Neuron (in vitro differentiated cells): ENCODE results near the gene DOCK9.
A peak's percentile ranks its signal among the peaks of the same experiment; 100 is the strongest.

ENCODE experiments used
- H2AFZ ChIP-seq: one replicate; pipeline ENCODE4 v1.6.1; 2013; ENCODE audit warnings: low read depth, mild to moderate bottlenecking, inconsistent platforms, low read length, moderate library complexity
- H3K27me3 ChIP-seq: one replicate; pipeline ENCODE4 v1.6.1; 2013; ENCODE audit warnings: low read length; ENCODE audit not compliant: insufficient read depth
- H3K36me3 ChIP-seq: one replicate; pipeline ENCODE4 v1.6.1; 2013; ENCODE audit warnings: low read length; ENCODE audit not compliant: insufficient read depth
- H3K4me1 ChIP-seq: one replicate; pipeline ENCODE4 v1.6.1; 2013; ENCODE audit warnings: low read length; ENCODE audit not compliant: insufficient read depth
- H3K4me3 ChIP-seq: 2 replicates; pipeline ENCODE4 v1.5.1; 2013; ENCODE audit warnings: mild to moderate bottlenecking, low read length, moderate library complexity
- H3K9me3 ChIP-seq: one replicate; pipeline ENCODE4 v1.6.1; 2013; ENCODE audit warnings: low read length

DOCK9 gene, protein sequence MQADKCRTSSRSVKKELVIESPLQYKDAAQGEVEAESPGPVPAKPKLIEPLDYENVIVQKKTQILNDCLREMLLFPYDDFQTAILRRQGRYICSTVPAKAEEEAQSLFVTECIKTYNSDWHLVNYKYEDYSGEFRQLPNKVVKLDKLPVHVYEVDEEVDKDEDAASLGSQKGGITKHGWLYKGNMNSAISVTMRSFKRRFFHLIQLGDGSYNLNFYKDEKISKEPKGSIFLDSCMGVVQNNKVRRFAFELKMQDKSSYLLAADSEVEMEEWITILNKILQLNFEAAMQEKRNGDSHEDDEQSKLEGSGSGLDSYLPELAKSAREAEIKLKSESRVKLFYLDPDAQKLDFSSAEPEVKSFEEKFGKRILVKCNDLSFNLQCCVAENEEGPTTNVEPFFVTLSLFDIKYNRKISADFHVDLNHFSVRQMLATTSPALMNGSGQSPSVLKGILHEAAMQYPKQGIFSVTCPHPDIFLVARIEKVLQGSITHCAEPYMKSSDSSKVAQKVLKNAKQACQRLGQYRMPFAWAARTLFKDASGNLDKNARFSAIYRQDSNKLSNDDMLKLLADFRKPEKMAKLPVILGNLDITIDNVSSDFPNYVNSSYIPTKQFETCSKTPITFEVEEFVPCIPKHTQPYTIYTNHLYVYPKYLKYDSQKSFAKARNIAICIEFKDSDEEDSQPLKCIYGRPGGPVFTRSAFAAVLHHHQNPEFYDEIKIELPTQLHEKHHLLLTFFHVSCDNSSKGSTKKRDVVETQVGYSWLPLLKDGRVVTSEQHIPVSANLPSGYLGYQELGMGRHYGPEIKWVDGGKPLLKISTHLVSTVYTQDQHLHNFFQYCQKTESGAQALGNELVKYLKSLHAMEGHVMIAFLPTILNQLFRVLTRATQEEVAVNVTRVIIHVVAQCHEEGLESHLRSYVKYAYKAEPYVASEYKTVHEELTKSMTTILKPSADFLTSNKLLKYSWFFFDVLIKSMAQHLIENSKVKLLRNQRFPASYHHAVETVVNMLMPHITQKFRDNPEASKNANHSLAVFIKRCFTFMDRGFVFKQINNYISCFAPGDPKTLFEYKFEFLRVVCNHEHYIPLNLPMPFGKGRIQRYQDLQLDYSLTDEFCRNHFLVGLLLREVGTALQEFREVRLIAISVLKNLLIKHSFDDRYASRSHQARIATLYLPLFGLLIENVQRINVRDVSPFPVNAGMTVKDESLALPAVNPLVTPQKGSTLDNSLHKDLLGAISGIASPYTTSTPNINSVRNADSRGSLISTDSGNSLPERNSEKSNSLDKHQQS (N-terminal part only)

DNA sequence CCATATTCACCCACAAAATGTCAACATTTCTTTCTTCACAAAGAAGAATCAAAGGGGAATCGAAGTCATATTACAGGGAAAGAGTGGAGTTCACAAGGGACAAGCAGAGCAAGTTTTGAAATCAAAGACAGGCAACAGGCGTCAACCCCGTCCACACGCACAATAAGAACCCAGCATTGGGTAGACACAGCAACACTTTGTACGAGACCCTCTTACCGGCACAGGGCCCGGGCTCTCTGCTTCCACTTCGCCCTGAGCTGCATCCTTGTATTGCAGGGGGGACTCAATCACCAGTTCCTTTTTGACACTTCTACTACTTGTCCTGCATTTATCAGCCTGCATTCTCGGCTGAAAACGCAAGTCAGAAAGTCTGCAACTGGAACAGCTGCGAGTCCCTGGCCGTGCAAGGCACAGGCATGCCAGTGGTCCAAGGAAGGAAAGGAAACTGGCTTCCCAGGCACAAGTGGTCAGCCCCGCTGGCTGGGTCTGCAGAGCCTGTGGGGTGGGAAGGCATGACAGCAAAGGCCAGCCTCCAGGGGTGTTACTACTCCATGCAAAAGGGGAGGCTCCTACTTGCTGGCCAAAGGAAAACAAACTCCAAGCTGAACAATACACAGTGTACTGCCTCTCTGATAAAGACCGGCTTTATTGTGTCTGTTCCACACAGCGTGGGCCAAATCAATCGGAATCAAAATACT is at the start of gene DOCK9:
TSS of gene DOCK9 (minus strand) at position 497 of the 698 bp plus-strand sequence. CDS start at position 342, 155 bp downstream.
- Histone ChIP-seq H2AFZ (peak within 1 kb of the TSS; percentile 27), H3K4me3 (peak within 1 kb of the TSS; percentile 28)

DNA sequence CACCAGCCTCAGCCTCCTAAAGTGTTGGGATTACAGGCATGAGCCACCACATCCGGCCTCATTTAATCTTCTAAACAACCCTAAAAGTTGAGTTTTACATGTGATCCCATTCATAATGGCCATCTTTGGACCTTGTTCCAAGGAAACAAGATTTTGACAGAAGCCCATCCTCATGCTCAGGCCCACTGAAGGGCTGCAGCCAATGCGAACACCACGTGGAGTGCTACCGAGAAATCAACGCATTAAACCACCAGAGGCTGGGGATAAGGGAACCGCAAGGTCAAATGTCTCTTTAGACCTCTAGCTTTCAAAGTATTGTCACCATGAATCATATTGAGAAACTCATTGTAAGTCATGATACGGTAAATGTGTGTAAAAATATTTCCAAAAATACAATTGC is 49.4 kb upstream of the DOCK9 start:
- no peaks in the 10 kb centered on the region for H3K4me1 ChIP-seq
- no peak overlapping the region for H3K4me3 ChIP-seq
- H2AFZ ChIP-seq, result no peak overlapping the region
- no peaks in the 10 kb centered on the region for H3K36me3 ChIP-seq
- H3K27me3 ChIP-seq, result no peaks in the 10 kb centered on the region
- H3K9me3 ChIP-seq, result no peaks in the 10 kb centered on the region

More for the DNA sequence above, at the start of gene DOCK9:
- Histone ChIP-seq H3K4me1 (peaks cover 32% of the 10 kb centered on the region), H3K36me3 (no peaks in the 10 kb centered on the region), H3K9me3 (no peaks in the 10 kb centered on the region), H3K27me3 (no peaks in the 10 kb centered on the region)

DNA sequence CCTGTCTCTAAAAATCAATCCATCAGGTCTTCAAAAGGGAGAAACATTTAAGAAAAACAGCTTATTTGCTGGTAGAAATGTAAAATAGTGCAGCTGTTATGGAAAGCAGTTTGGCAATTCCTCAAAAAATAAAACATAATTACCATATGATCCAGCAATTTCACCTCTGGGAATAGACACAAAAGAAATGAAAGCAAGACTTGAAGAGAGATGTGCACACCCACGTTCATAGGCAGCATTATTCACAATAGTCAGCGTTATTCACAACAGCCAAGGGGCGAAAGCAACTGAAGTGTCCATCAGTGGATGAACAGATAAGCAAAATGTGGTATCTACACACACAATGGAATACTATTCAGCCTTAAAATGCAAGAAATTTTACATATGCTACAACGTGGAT is 45.1 kb upstream of the DOCK9 start:
- Histone ChIP-seq H3K9me3 (no peaks in the 10 kb centered on the region), H3K4me3 (no peak overlapping the region)

DNA sequence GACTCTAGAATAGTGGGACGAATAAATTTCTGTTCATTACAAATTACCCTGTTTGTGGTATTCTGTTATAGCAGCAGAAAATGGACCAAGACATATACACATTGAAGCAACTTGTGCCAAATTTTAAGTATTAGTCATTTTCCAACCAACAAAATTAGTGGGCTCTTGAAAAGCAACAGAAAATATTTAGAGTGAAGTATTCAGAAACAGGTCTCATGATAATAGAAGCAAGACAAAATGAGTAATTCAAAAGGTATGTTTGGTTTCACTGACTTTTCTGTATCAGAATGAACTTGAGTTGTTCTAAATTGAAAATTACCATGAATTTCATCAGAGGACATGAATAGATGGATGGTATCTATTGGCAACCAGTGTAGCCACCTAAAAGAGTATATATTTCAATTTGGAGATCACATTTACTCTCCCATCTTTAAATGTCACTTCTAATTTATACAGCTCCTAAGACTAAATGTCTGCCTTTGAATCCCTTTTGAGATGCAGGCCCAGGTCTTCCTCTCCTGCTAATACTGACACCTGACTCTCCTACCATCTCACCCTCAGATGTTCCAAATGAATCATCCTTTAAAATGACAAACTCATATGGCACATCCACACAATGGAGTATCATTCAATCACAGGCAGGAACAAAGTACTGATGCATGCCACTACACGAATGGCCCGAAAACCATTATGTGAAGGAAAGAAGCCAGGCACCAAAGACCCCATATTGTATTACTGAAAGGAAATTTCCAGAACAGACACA is 40.7 kb upstream of the DOCK9 start:
- no peaks in the 10 kb centered on the region for H3K36me3 ChIP-seq
- H3K4me3 ChIP-seq, result no peak overlapping the region
- no peaks in the 10 kb centered on the region for H3K9me3 ChIP-seq
- no peaks in the 10 kb centered on the region for H3K27me3 ChIP-seq
- H2AFZ ChIP-seq, result no peak overlapping the region
- no peaks in the 10 kb centered on the region for H3K4me1 ChIP-seq

More for the DNA sequence above, 45.1 kb upstream of the DOCK9 start:
- Histone ChIP-seq H3K4me1 (no peaks in the 10 kb centered on the region), H3K27me3 (no peaks in the 10 kb centered on the region), H2AFZ (no peak overlapping the region), H3K36me3 (no peaks in the 10 kb centered on the region)

DNA sequence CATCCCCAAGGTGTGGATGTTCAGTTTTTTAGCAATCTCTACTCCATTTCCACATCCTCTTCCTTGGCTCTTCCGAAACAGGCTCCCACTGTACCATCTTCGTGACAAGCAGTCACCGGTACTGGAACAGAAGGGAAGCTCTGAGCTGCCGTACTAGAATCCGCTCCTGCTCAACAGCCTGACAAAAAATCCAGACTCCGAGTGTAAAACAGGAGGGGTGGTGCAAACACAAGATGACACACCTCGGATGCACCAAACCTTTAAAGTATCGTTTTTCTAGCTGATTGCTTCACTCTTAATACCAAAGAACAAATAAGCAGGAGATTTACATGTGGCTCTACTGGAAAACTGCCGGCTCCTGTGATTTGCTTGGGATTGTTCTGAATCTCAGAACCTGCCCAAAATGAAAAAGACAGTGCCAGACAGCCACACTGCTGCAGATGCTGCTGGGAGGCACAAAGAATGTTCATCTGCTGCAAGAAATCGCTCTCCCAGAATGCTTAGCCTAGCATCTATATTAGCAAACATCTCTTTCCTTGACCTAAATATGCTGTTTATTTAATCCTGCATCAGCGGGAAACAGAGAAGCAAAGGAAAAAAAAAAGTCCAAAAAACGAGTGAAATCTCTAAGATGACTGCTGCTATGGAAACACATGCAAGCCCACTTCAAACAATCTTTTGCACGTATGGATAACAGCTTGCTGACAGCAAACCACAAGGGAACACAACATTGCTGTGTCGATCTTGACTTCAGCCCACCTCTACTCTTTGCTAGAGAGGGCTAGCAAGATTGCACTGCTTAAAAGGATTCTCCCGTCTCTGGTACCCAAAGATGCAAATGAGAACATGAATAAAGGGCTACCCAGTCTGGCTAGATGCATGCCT is 38.0 kb upstream of the DOCK9 start:
- Histone ChIP-seq H3K9me3 (no peaks in the 10 kb centered on the region), H3K4me3 (no peak overlapping the region), H3K27me3 (no peaks in the 10 kb centered on the region), H3K36me3 (no peaks in the 10 kb centered on the region), H3K4me1 (no peaks in the 10 kb centered on the region), H2AFZ (no peak overlapping the region)

DNA sequence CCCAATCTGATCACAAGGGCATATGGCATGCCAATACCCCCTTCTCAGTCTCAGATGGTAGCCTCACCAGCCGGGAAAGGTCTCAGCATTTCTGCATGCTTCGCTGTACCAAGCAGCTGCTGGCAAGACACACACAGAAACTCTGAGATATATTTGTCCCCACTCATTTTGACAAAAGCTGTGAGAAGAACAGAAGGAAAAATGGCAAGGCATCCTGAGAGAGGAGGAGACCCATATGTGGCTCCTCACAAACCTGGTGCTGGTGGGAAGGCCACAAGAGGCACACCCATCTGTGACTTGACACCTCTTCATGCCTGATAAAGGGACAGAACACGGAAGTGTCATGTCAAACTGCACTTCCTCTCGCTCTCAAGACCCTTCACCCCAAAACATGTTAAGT is 36.7 kb upstream of the DOCK9 start:
- no peak overlapping the region for H3K4me3 ChIP-seq

DNA sequence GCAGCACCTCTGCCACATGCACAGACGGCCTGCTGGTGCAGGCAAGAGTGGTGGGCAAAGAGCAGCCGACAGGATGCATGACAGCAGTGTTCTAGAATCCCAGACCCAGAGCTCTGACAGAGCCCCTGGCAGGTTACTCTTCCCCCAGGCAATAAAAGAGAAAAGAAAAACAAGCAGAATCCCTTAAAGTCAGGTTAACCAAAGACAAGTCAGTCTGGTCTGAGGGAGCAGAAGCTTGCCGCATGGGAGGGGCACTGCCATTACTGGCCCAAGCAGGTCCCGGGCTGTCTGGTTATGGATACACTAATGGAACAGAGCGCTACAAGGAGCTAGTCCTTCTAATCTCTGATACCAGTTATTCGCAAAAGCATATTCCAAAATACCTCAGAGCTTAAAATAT is 36.1 kb upstream of the DOCK9 start:
- H3K9me3 ChIP-seq, result no peaks in the 10 kb centered on the region
- no peaks in the 10 kb centered on the region for H3K36me3 ChIP-seq
- no peak overlapping the region for H2AFZ ChIP-seq
- no peaks in the 10 kb centered on the region for H3K4me1 ChIP-seq
- no peak overlapping the region for H3K4me3 ChIP-seq
- H3K27me3 ChIP-seq, result no peaks in the 10 kb centered on the region

More for the DNA sequence above, 36.7 kb upstream of the DOCK9 start:
- H3K27me3 ChIP-seq, result no peaks in the 10 kb centered on the region
- no peak overlapping the region for H2AFZ ChIP-seq
- H3K36me3 ChIP-seq, result no peaks in the 10 kb centered on the region
- H3K4me1 ChIP-seq, result no peaks in the 10 kb centered on the region
- H3K9me3 ChIP-seq, result no peaks in the 10 kb centered on the region

DNA sequence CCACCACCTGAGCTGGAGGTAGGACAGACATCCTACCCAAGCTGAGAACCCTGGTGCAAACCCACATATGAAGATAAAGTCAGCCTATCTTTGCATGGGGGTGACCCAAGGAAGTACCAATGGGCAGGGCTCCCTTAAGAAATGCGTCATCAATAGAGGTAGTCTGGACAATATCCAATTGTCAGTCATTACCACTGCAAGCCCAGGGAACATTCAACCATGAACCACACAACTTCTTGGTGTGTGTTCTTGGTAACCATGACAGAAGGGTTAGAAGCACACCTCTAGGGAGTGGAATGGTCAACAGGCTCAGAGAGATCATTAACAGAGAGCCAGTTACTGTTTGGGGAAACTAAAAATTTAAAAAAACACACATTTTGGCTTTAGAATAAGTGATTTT is 34.7 kb upstream of the DOCK9 start:
- H3K36me3 ChIP-seq, result no peaks in the 10 kb centered on the region
- H3K4me3 ChIP-seq, result no peak overlapping the region
- no peaks in the 10 kb centered on the region for H3K9me3 ChIP-seq
- H3K27me3 ChIP-seq, result no peaks in the 10 kb centered on the region
- no peaks in the 10 kb centered on the region for H3K4me1 ChIP-seq
- no peak overlapping the region for H2AFZ ChIP-seq

DNA sequence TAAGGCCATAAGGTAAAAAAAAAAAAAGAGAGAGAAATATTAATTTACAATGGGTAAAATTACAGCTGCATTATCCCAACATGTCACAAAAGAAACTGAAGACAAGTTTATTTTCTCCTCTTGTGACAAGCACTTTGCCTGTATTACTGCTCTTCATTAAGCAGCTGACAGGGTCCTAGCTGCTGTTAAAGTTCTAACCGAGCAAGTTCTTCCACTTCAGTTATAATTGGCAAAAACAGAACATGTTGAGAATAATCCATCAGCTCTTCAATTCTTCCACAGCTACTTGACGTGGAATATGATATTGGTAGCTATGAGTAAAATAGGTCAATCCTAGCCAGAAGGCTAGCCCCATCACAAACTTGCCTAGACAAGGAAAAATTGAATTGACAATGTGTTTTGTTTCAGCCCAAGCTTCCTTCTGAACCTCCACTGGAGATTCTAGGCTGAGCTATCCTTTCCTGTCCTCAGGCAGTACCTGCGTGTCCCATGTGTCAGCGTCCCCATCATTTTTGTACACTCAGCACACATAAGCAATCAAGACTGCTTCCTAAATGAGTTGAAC is 32.2 kb upstream of the DOCK9 start:
- no peaks in the 10 kb centered on the region for H3K27me3 ChIP-seq
- no peaks in the 10 kb centered on the region for H3K36me3 ChIP-seq
- no peaks in the 10 kb centered on the region for H3K9me3 ChIP-seq
- H3K4me1 ChIP-seq, result no peaks in the 10 kb centered on the region
- H2AFZ ChIP-seq, result no peak overlapping the region
- H3K4me3 ChIP-seq, result no peak overlapping the region

DNA sequence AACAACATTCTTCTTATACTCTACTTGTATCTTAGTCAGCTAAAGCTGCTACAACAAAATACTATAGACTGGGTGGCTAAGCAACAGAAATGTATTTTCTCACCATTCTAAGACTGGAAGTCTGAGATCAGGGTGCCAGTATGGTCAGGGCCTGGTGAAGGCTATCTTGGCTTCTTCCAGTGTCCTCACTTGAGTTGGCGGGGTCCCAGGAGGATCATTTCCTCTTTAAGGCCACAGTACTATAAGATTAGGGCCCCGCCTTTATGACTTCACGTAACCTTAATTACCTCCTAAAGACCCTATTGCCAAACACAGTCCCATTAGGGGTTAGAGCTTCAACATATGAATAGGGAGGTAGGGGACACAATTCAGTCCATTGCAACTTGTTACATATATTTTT is 30.7 kb upstream of the DOCK9 start:
- Histone ChIP-seq H3K27me3 (no peaks in the 10 kb centered on the region), H3K4me1 (no peaks in the 10 kb centered on the region), H2AFZ (no peak overlapping the region), H3K9me3 (no peaks in the 10 kb centered on the region), H3K36me3 (no peaks in the 10 kb centered on the region), H3K4me3 (no peak overlapping the region)

DNA sequence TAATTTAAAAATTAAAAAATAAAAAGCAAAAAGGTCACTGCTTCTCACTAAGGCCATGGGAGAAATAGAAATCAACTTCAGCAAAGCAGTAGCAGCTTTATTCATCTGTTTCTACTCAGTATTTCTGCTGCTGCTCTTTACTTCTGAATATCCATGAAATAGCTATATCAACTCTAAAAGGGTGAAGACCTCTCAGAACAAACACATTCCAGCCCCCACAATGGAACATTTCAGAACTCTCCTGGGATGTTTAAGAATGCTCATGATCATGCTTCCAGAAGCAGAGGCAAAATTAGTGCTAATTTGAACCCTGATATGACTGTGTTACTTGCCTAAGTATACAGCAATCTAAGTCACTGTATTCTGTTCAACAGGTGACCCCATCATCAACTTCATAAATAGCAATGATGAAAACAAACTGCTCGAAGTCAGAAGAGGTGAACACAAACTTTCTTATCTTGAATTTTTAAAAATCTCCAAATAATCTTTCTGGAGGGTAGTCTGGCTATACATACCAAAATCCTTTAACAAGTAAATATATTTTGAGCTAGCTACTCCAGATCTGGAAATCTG is 29.6 kb upstream of the DOCK9 start:
- Histone ChIP-seq H3K4me3 (no peak overlapping the region), H3K36me3 (no peaks in the 10 kb centered on the region), H3K4me1 (no peaks in the 10 kb centered on the region), H3K27me3 (peaks cover 2% of the 10 kb centered on the region), H2AFZ (no peak overlapping the region), H3K9me3 (no peaks in the 10 kb centered on the region)
